ENCODE results near the gene TMEM150A. TPM values are rescaled to one million over a fixed set of nuclear protein-coding genes. Genes with fewer than 3 reads are reported as not detected.
"Not testable (repeated sequence)": the region's sequence is repeated elsewhere in the genome, so short reads cannot be mapped to it uniquely, and the experiment has no call there.

The TMEM150A gene
- total RNA-seq, 1 donor from 2014 or later = 26.7 TPM

DNA sequence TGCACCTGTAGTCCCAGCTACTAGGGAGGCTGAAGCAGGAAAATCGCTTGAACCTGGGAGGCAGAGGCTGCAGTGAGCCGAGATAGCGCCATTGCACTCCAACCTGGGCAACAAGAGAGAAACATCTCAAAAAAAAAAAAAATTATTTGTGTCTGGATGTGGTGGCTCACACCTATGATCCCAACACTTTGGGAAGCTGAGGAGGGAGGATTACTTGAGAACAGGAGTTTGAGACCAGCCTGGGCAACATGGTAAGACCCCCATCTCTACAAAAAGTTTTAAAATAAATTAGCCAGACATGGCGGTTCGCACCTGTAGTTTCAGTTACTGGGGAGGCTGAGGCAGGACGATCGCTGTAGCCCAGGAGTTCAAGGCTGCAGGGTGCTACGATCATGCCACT lies 26.8 kb downstream of the TMEM150A start:
- DNase-seq (ENCODE audit: low spot score in 2 of 2) = no peak
- Histone ChIP-seq H3K4me3 (no peak overlapping the region), H3K9me3 (no peaks in the 10 kb centered on the region), H3K4me1 (no peaks in the 10 kb centered on the region), H3K36me3 (no peaks in the 10 kb centered on the region), H3K27me3 (no peaks in the 10 kb centered on the region), H3K27ac (no peak overlapping the region)
- TF ChIP-seq, protein P1, sequence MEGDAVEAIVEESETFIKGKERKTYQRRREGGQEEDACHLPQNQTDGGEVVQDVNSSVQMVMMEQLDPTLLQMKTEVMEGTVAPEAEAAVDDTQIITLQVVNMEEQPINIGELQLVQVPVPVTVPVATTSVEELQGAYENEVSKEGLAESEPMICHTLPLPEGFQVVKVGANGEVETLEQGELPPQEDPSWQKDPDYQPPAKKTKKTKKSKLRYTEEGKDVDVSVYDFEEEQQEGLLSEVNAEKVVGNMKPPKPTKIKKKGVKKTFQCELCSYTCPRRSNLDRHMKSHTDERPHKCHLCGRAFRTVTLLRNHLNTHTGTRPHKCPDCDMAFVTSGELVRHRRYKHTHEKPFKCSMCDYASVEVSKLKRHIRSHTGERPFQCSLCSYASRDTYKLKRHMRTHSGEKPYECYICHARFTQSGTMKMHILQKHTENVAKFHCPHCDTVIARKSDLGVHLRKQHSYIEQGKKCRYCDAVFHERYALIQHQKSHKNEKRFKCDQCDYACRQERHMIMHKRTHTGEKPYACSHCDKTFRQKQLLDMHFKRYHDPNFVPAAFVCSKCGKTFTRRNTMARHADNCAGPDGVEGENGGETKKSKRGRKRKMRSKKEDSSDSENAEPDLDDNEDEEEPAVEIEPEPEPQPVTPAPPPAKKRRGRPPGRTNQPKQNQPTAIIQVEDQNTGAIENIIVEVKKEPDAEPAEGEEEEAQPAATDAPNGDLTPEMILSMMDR (IDR thresholded peaks at IDR 0.05) = no peak
- intact Hi-C loops (cut with DNase I) = no loop called here

GRCh38 chr2:85566265-85566664 lies 36.2 kb downstream of the TMEM150A start:
- H3K4me3 ChIP-seq = no peak overlapping the region
- DNase-seq (ENCODE audit: low spot score in 2 of 2) = no peak
- H3K27ac ChIP-seq = no peak overlapping the region
- no peaks in the 10 kb centered on the region for H3K27me3 ChIP-seq
- intact Hi-C loops (cut with DNase I) = no loop called here
- H3K4me1 ChIP-seq = peaks cover 0 to 5% of the 10 kb centered on the region in 2 donors
- no peaks in the 10 kb centered on the region for H3K36me3 ChIP-seq
- TF ChIP-seq, protein P1 (IDR thresholded peaks at IDR 0.05) = no peak
- no peaks in the 10 kb centered on the region for H3K9me3 ChIP-seq

GRCh38 chr2:85564144-85564563 lies 38.3 kb downstream of the TMEM150A start:
- no peaks in the 10 kb centered on the region for H3K36me3 ChIP-seq
- no peak for DNase-seq (ENCODE audit: low spot score in 2 of 2)
- H3K27ac ChIP-seq = no peak overlapping the region
- intact Hi-C loops (cut with DNase I) = no loop called here
- H3K4me1 ChIP-seq = peaks cover 3 to 16% of the 10 kb centered on the region in 2 donors
- TF ChIP-seq, protein P1 (IDR thresholded peaks at IDR 0.05) = no peak
- H3K9me3 ChIP-seq = no peaks in the 10 kb centered on the region
- H3K27me3 ChIP-seq = no peaks in the 10 kb centered on the region
- H3K4me3 ChIP-seq = no peak overlapping the region

GRCh38 chr2:85561280-85562212 lies 41.0 kb downstream of the TMEM150A start, which contains the start of gene GGCX:
TSS of gene GGCX (minus strand) at chr2:85561493. CDS start at chr2:85561428, 65 bp downstream.
- TF ChIP-seq, protein P1 (IDR thresholded peaks at IDR 0.05) = peak in 2 of 3 experiments; percentile 10 to 35
- intact Hi-C loops (cut with DNase I) = loop anchor here (1.0 to 2.0 kb wide), 4 partner anchors 23 to 55 kb away; partner anchors contain the start of genes MAT2A, TMEM150A, USP39 and VAMP5
- Histone ChIP-seq H3K4me1 (peaks cover 3 to 16% of the 10 kb centered on the region in 2 donors), H3K27ac (peak within 1 kb of the TSS; percentile 76 to 86), H3K9me3 (no peaks in the 10 kb centered on the region), H3K36me3 (peaks cover 0 to 20% of the 10 kb centered on the region in 2 donors), H3K27me3 (no peaks in the 10 kb centered on the region), H3K4me3 (peak within 1 kb of the TSS; percentile 77 to 79)
- DNase-seq (ENCODE audit: low spot score in 2 of 2) = peak; percentile 82 to 97

DNA sequence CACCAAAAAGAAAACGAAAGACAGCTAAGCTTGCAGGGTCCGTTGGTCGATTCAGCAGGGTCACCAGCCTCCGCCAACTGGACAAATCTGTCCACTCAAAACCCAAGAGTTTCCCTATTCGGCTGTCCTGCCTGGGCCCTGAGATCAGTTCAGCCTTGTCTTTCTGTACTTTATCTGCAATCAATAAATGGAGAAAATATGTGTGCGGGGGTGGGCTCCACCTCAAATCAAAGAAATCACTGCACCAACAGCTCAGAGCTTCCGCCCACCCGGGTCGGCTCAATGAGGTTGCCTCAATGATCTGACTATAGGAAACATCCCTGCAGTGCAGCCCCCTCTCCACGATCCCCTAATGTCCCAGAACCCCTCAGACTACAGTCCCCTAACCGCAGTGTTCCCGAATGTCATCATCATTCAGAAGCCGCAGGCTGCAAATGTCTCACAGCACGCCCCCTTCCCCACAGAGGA lies 41.7 kb downstream of the TMEM150A start:
- intact Hi-C loops (cut with DNase I) = loop anchor here (1.0 to 2.0 kb wide), 4 partner anchors 22 to 56 kb away; partner anchors contain the start of genes MAT2A, TMEM150A, USP39 and VAMP5
- TF ChIP-seq, protein P1 (IDR thresholded peaks at IDR 0.05) = no peak
- peak overlapping the region; percentile 76 to 86 for H3K27ac ChIP-seq
- H3K4me1 ChIP-seq = peaks cover 3 to 16% of the 10 kb centered on the region in 2 donors
- H3K27me3 ChIP-seq = no peaks in the 10 kb centered on the region
- H3K4me3 ChIP-seq = peak overlapping the region; percentile 77 to 79
- H3K36me3 ChIP-seq = peaks cover 0 to 22% of the 10 kb centered on the region in 2 donors
- no peaks in the 10 kb centered on the region for H3K9me3 ChIP-seq
- no peak for DNase-seq (ENCODE audit: low spot score in 2 of 2)

- DNase-seq (ENCODE audit: low spot score in 2 of 2); H3K9me3 ChIP-seq; H3K27ac ChIP-seq; H3K27me3 ChIP-seq: not testable (repeated sequence)
- Histone ChIP-seq H3K4me1 (peaks cover 3 to 16% of the 10 kb centered on the region in 2 donors), H3K4me3 (peak overlapping the region; percentile 77 to 79), H3K36me3 (peaks cover 2 to 27% of the 10 kb centered on the region in 2 donors)
- intact Hi-C loops (cut with DNase I) = loop anchor here (2.0 kb wide), 3 partner anchors 22 to 56 kb away; partner anchors contain the start of genes MAT2A, USP39 and VAMP5
These were observed 42.1 kb downstream of the TMEM150A start for GRCh38 chr2:85560403-85560726.

All from ascending aorta (tissue), 2 donors.